Glomerular endothelial cell (primary cell): Measurements from ENCODE around the gene TUT1. TPM values are rescaled to one million over a fixed set of nuclear protein-coding genes. Genes with fewer than 3 reads are reported as not detected.
"Not testable (repeated sequence)": the region's sequence is repeated elsewhere in the genome, so short reads cannot be mapped to it uniquely, and the experiment has no call there.

Source experiments
- DNase-seq: peaks from one replicate; pipeline ENCODE4 v3.0.0-alpha.2; 2011; ENCODE audit warnings: low read depth, low spot score; ENCODE audit errors: extremely low read depth
- total RNA-seq: library from RNA; depleted of rRNA; stranded (reverse); fragments of >200 nt; gene quantifications from 2 replicates; pipeline ENCODE4 v1.2.3, GENCODE V29; 2015

The TUT1 gene
- total RNA-seq, 1 donor from 2014 or later: 16.8 TPM

GRCh38 chr11:62605902-62606301, 14.6 kb upstream of the TUT1 start:
- no peak for DNase-seq

- DNase-seq: no peak
Measured at GRCh38 chr11:62605467-62605866, 14.1 kb upstream of the TUT1 start.

DNA sequence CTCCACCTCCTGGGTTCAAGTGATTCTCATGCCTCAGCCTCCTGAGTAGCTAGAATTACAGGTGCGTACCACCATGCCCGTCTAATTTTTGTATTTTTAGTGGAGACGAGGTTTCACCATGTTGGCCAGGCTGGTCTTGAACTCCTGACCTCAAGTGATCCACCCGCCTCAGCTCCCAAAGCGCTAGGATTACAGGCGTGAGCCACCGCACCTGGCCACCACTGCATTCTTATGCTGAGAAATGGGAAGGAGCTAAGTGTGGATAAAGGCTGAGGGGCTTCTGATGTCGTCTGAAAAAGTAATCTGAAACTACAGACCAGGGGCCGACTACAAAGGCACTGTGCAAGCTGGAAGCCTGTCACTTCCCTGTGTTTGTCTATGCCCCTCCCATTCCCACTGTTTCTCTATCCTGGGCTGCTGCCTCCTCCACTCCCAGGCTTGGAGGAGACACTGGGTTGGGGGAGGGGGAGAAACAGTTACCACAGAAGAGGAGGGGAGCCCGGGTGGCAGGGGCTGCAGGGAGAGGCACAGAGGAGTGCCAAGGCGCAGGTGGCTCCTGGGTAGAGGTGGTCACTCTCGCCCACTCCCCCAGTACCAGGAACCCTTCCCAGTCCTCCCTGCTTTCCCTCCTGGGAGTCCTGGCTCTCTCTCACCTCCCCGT, 13.3 kb upstream of the TUT1 start:
- no peak for DNase-seq

- no peak for DNase-seq
Measured at GRCh38 chr11:62603776-62604299, 12.5 kb upstream of the TUT1 start.

GRCh38 chr11:62603072-62603408, 11.7 kb upstream of the TUT1 start:
- no peak for DNase-seq

GRCh38 chr11:62602141-62603071, 11.1 kb upstream of the TUT1 start:
- DNase-seq: no peak

DNA sequence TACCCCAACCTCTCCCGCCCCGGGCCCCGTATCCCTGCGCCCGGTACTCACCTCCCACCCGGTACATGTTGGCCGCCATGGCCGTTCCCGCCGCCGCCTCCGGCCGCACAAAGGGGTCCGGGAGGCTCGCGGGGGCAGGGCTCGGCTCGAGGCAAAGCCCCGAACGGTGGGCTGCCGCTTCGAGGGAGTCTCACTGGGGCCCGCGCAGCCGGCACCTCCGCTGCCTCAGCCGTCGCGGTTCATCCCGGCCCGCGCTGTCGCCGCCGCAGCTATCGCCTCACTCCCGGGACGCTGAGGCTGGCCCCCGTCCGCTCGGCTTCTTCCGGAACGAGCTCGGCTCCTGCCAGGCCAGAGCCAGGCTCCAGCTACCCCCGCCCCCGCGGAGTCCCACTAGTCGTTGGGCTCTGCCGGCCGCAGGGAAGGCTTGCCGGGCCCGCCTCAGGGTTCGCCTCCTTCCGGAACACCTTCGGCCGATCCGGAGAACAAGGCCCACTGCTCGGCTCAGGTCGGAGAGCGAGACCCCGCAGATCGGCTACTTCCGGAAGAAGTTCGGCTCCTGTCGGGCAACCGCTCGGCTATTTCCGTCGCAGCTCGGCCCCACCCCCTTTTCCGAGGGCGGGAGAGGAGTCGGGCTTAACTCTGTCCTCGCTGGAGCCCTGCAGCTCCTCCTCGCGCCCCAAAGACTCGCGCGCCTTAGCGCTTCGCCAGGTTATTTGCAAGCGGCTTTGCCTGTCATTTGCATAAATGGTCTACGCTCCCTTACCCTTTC, 10.2 kb upstream of the TUT1 start, which contains the start of gene MTA2:
MTA2 (minus strand) TSS at position 494 of the 769 bp plus-strand sequence; CDS start at position 79, 415 bp downstream.
- DNase-seq: no peak

DNA sequence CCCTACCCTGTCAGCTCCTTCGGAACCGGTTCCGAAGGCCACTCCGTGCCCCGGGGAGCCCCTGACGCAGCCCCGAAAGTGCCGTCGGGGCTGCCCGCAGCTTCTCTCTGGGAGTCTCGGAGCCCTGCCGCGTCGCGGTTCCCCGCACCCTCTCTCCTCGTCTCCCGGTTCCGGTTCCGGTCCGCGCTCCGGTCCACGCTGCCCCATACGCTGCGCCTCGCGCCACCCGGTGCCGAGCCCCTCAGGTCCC, 9.7 kb upstream of the TUT1 start:
- DNase-seq: no peak

DNA sequence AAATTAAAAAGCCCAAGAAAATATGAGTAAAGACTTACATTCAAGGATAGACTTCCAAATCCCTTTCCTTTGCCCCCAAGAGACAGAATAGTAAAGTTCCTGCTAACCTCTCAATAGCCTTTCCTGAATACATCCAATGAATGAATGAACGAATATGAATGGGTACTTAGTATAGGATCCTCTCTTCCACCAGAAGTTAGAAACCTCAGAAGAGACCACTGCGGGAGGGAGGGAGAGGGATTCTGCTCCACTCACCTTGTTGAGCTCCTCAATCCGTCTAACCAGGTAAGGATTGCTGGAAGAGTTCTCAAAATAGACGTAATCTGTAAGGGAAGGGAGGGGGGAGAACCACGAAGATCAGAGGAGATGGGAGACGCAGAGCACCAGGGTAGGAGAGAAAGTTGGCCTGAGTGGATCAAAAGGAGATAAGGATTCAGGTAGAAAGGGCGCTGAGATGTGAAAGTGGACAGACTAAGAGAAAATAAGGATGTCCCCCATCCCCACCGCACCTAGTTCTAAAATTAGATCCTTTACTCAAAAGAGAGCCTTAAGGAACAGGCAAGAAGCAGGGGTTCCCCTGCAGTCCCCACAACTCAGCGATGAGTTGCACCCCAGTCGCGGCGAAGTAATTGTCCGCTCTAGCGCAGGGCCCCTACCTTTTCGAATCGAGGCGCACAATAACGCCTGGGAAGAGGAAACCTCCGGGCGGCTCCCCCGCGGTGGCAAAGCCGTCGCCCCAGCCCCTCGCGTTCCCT, 9.2 kb upstream of the TUT1 start:
- no peak for DNase-seq

- no peak for DNase-seq
Measured at GRCh38 chr11:62599901-62600300, 8.6 kb upstream of the TUT1 start.

DNA sequence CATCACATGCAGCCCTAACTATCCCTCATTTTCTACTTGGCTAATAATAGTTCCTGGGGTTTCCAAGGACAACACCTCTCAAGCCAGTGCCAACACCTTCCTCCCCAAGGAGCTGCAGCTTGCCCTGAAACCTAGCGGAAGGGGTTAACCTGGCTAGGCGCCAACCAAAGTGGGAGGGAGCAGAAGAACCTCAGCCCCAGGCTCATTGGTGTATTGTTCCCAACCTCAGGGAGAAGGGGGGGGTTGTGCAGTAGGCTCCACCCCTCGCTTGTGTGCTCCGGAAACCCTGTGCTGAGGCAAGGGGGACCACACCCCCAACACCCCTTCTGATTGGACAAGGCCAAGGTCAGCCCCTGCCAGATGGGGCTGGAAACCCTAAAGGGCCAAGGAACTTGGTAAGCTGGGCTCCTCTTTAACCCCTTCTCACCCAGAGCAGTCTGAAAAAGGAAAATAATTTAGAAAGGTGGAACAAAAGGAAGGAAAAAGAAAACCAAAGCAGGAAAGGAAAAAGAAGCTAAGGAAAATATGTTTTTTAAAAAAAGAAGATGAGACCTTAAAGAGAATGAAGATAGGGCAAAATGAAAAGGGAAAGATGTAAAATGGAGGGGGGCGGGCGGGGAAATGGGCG, 7.9 kb upstream of the TUT1 start:
- peak; percentile 94 for DNase-seq

DNA sequence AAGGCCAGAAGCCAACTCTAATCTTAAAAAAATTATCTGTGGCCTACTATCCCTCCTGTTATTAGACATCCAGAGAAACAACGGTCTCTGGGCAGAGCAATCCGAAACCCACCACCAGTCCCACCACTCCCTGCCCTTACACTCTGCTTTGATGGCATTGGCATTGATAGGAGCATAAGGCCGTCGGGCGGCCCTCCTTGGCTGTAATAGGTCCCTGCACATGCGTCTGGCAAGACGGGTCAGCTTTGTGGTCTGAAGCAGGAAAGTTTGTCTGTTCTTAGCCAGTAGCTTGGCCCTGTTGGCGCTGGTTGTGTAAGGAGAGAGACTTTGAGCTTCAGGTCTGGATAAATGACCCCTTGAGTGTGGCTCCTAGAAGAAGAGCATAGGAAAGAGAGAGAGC, 3.8 kb upstream of the TUT1 start:
- DNase-seq: no peak

GRCh38 chr11:62593434-62594044, 2.2 kb upstream of the TUT1 start:
- DNase-seq: no peak

DNA sequence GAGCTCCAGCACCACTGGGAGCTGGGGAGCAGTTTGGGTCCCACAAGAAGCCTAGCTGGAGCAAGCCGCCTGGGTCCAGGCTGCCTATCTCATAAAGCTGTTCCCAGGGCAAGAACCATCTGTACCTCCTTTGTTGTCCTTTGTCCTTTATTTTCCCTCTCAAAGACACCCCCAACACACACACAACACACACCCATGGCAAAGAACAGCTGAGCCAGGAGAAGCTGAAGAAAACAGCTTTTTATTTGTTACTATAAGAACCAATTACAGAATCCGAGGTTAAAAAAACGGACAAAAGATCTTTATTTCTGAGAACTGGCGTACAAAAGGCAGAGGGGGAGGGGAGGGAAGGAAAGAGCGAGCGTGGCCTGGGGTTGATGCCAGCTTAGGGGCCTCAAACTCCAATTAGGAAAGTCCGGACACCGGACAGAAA, 1.7 kb upstream of the TUT1 start:
- no peak for DNase-seq

DNA sequence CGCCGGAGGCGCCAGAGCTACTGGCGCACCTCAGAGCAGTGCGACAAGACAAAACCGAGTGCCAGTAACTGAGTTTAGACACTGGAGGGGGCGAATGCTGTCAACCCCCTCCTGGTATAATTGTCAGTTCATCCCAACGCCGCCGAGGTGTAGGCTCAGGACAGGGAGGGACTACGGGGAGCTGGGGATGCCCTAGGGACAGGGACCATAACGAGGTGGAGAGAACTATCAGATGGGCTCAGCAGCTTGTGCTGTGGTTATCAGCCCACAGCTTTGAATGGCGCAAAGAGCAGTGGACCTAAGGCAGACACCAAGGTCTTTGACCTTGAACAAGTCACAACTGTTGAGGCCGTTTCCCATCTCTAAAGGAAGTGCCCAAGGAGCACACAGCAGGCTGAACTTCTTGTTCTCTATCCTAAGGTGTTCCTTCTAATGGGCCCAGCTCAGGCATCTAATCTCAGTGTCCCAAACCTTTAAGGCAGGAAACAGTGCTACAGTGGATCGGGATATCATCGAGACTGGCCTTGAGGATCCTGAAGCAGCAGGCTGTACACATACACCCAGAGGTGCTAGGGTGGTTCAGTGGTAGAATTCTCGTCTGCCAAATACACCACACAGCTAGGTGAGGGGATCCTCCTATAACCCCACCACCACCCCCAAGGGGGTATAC, 958 bp upstream of the TUT1 start:
- no peak for DNase-seq

DNA sequence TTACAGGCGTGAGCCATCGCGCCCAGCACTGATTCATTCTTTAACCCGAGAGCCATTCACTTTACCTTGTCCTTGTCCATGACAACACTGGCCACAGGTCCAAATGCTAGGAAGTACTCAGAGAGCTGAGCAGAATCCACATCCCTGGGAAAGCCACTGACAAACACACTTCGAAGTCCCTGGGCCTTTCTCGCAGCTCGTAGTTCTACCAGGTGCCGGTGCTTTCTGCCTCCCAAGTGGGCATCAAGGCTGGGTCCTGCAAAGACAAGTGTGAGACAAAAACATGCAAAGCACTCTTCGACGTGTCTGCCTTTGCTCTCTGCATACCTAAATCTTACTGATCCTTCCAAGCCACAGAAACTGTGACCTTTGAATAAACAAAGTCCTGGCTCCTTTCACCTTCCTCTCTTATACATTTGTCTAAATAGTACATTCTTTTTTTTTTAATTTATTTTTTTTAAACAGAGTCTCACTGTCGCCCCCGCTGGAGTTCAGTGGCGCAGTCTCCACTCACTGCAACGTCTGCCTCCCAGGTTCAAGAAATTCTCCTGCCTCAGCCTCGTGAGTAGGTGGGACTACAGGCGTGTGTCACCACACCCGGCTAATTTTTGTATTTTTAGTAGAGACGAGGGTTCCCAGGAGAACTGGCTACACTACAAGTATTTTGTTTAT, 2.2 kb downstream of the TUT1 start:
- no peak for DNase-seq

GRCh38 chr11:62585356-62585755, 6.0 kb downstream of the TUT1 start:
- DNase-seq: not testable (repeated sequence)

GRCh38 chr11:62581735-62582134, 9.6 kb downstream of the TUT1 start:
- not testable (repeated sequence) for DNase-seq
